Peyer's patch (tissue), 4 donors: ENCODE measurements around the gene OR4D1. TPM values are rescaled to one million over a fixed set of nuclear protein-coding genes. Genes with fewer than 3 reads are reported as not detected.
A peak's percentile ranks its signal among the peaks of the same experiment; 100 is the strongest.

Experiments
- DNase-seq, 3 donors: peaks; one replicate each; pipeline ENCODE4 v3.0.0-alpha.2; 2017 to 2019
- H3K27ac ChIP-seq, 4 donors: fragments of 200-600 bp; sonication (generic); one replicate each; pipeline ENCODE4 v1.5.1; 2016 to 2019
- H3K27me3 ChIP-seq, 2 donors: fragments of 200-600 bp; sonication (generic); one replicate each; pipeline ENCODE4 v1.5.1; 2019
- H3K36me3 ChIP-seq, 3 donors: fragments of 200-600 bp; sonication (generic); one replicate each; pipeline ENCODE4 v1.5.1; 2016 to 2019
- H3K4me1 ChIP-seq, 4 donors: fragments of 200-600 bp; sonication (generic); one replicate each; pipeline ENCODE4 v1.5.1; 2016 to 2019
- H3K4me3 ChIP-seq, 4 donors: fragments of 200-600 bp; sonication (generic); 1 replicate in 3 of 4; 2 replicates in 1 of 4; pipeline ENCODE4 v1.5.1; 2016 to 2019; ENCODE audit warnings: mild to moderate bottlenecking in 1 of 4
- H3K9me3 ChIP-seq, 4 donors: fragments of 200-600 bp; sonication (generic); one replicate each; pipeline ENCODE4 v1.5.1; 2016 to 2019; ENCODE audit warnings: mild to moderate bottlenecking in 1 of 4
- POLR2A ChIP-seq, 2 donors: fragments of 450-650 bp; IDR thresholded peaks; one replicate each; pipeline ENCODE4 v1.5.1; 2017; ENCODE audit warnings: antibody characterized with exemption in 2 of 2, mild to moderate bottlenecking in 2 of 2, moderate library complexity in 2 of 2
- total RNA-seq, 4 donors: library from RNA; depleted of rRNA; stranded (reverse); fragments of >200 nt; gene quantifications; one replicate each; pipeline ENCODE4 v1.1.0, GENCODE V29; 2016
- TF ChIP-seq, protein P1 (sequence below), 6 experiments: fragments of 450-650 bp in 4 of 6; fragments of 200-600 bp in 2 of 6; sonication (generic) in 1 of 6; IDR thresholded peaks; one replicate each; pipeline ENCODE4 v1.5.1; 2017 to 2019; ENCODE audit warnings: antibody characterized with exemption in 6 of 6, mild to moderate bottlenecking in 3 of 6, moderate library complexity in 1 of 6

The OR4D1 gene
- total RNA-seq, 4 donors from 2014 or later, result not detected

DNA sequence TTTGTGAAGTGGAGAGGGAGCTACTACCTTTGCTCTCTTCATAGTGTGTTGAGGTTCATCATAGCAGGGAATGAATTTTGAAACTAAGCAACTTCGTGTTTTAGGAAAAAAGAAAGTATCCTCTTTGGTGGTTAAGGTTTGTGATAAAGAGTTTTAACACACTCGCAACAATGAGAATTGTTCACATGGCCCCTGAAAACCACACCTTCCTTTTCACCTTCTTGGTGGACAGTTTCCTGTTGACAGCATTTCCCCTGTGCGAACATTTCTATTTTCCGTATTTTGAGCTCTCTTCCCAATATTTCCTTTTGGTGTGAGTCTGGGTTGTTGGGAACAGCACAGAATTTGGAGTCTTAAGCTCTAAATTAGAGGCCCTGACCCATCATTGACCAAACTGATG is 22.4 kb downstream of the OR4D1 start:
- DNase-seq, result no peak
- Histone ChIP-seq H3K27ac (no peak overlapping the region), H3K36me3 (no peaks in the 10 kb centered on the region), H3K9me3 (no peaks in the 10 kb centered on the region), H3K4me3 (no peak overlapping the region), H3K4me1 (no peaks in the 10 kb centered on the region), H3K27me3 (no peaks in the 10 kb centered on the region)
- TF ChIP-seq POLR2A (IDR thresholded peaks at IDR 0.05), result no peak
- TF ChIP-seq, protein P1, sequence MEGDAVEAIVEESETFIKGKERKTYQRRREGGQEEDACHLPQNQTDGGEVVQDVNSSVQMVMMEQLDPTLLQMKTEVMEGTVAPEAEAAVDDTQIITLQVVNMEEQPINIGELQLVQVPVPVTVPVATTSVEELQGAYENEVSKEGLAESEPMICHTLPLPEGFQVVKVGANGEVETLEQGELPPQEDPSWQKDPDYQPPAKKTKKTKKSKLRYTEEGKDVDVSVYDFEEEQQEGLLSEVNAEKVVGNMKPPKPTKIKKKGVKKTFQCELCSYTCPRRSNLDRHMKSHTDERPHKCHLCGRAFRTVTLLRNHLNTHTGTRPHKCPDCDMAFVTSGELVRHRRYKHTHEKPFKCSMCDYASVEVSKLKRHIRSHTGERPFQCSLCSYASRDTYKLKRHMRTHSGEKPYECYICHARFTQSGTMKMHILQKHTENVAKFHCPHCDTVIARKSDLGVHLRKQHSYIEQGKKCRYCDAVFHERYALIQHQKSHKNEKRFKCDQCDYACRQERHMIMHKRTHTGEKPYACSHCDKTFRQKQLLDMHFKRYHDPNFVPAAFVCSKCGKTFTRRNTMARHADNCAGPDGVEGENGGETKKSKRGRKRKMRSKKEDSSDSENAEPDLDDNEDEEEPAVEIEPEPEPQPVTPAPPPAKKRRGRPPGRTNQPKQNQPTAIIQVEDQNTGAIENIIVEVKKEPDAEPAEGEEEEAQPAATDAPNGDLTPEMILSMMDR (IDR thresholded peaks at IDR 0.05), result no peak

DNA sequence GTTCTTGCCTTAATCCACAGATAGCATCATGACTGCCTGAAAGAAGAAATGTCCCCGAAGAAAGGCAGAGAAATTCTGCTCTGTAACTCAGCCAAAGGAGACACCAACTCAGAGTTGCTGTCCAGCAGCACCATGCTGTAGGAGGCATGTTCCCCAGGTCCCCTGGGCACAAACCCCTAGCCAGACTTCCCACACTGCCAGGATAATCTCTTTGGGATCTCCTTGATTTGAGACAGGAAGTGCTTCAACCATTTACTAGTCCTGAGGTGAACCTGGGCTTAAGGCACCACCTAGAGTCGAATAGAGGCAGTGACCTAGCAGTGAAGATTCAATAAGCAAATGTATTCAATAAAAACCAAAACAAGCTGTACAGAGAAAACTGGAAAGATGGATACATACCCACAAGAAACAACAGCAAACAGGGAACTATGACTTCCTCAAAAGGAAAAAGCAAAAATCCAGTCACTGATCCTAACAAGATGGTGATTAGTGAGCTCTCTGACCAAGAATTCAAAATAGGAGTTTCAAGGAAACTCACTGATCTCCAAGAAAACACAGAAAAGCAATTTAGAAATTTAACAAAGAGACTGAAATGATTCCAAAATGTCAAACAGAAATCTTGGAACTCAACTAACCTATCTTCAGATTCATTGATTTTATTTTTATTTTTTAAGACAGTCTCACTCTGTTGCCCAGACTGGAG is 24.3 kb downstream of the OR4D1 start:
- Histone ChIP-seq H3K4me1 (no peaks in the 10 kb centered on the region), H3K27ac (peak overlapping the region in 1 of 4 donors; percentile 10), H3K27me3 (no peaks in the 10 kb centered on the region), H3K4me3 (no peak overlapping the region), H3K9me3 (no peaks in the 10 kb centered on the region), H3K36me3 (no peaks in the 10 kb centered on the region)
- TF ChIP-seq, protein P1 (IDR thresholded peaks at IDR 0.05), result peak; percentile 7 to 59 (median 44)
- TF ChIP-seq POLR2A (IDR thresholded peaks at IDR 0.05), result no peak
- DNase-seq, result no peak

DNA sequence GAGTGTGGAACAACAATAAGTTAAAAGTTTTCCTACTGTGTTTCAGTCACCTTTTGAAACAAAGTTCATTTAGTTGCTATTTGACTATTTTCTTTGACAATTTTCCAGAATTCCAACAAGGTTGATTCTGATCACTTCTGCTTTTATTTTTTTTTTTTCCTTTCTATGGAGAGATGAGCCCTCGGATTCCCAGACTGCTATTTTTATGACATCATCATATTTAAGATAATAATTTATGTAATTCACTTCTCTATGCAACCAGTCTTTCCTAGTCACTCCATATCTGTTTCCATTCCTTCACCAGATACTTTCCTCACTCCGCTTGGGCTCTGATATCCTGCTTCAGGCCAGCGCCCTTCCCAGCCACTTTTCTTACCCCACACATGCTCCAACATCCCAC is 26.7 kb downstream of the OR4D1 start:
- Histone ChIP-seq H3K27ac (no peak overlapping the region), H3K27me3 (no peaks in the 10 kb centered on the region), H3K4me1 (no peaks in the 10 kb centered on the region), H3K36me3 (no peaks in the 10 kb centered on the region), H3K9me3 (no peaks in the 10 kb centered on the region), H3K4me3 (no peak overlapping the region)
- DNase-seq, result no peak
- no peak for TF ChIP-seq POLR2A (IDR thresholded peaks at IDR 0.05)
- TF ChIP-seq, protein P1 (IDR thresholded peaks at IDR 0.05), result no peak

DNA sequence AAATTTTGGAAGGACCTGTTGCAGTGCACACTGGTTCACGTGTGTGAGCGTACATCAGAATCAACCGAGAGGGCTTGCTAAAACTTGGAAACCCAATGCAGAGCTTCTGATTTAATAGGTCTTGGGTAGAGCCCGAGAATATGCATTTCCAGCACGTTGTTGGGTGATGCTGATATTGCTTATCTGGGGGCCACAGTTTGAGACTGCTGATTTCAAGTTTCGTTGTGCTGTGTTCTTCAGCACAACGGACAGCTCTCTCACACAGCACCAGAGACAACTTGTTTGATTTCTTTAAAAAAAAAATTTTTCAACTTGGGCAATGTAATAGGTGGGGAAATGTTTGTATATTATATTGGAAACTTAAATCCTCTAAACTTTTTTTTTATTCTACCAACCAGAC is 28.0 kb downstream of the OR4D1 start:
- H3K4me1 ChIP-seq, result no peaks in the 10 kb centered on the region
- no peaks in the 10 kb centered on the region for H3K36me3 ChIP-seq
- TF ChIP-seq, protein P1 (IDR thresholded peaks at IDR 0.05), result no peak
- TF ChIP-seq POLR2A (IDR thresholded peaks at IDR 0.05), result no peak
- H3K9me3 ChIP-seq, result no peaks in the 10 kb centered on the region
- H3K4me3 ChIP-seq, result no peak overlapping the region
- DNase-seq, result no peak
- no peak overlapping the region for H3K27ac ChIP-seq
- H3K27me3 ChIP-seq, result no peaks in the 10 kb centered on the region

DNA sequence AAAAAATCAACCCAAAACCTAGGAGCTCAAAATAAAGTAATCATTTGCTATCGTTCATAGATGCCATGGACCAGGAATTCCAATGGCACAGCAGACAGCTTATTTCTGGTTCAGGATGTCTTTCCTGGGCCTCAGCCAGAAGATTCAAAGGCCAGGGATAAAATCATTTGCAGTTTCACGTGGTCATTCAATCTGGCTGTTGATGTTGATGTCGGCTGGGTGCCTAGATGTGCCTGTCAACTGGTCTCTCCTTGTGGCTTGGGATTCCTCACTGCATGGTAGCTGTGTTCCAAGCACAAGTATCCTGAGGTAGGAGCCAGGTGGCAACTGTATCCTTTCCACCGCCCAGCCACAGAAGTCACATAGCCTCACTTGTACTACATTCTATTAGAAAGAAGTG is 33.6 kb downstream of the OR4D1 start:
- no peak overlapping the region for H3K27ac ChIP-seq
- no peak for DNase-seq
- TF ChIP-seq, protein P1 (IDR thresholded peaks at IDR 0.05), result no peak
- TF ChIP-seq POLR2A (IDR thresholded peaks at IDR 0.05), result no peak
- no peaks in the 10 kb centered on the region for H3K9me3 ChIP-seq
- no peaks in the 10 kb centered on the region for H3K4me1 ChIP-seq
- H3K4me3 ChIP-seq, result no peak overlapping the region
- H3K27me3 ChIP-seq, result no peaks in the 10 kb centered on the region
- no peaks in the 10 kb centered on the region for H3K36me3 ChIP-seq
